HEK293T (cell line): ENCODE results near the gene ANKRD11.

ENCODE experiments used
- BHLHE40 ChIP-seq: fragments of 450-650 bp; IDR thresholded peaks from 2 replicates; pipeline ENCODE4 v1.6.1; 2016; ENCODE audit warnings: mild to moderate bottlenecking, moderate library complexity, borderline replicate concordance
- CTBP1 ChIP-seq: fragments of 450-650 bp; IDR thresholded peaks from 2 replicates; pipeline ENCODE4 v1.6.1; 2016; ENCODE audit warnings: borderline replicate concordance
- FOXM1 ChIP-seq: fragments of 450-650 bp; IDR thresholded peaks from 2 replicates; pipeline ENCODE4 v1.6.1; 2017; ENCODE audit warnings: mild to moderate bottlenecking, borderline replicate concordance
- HDGF ChIP-seq: fragments of 450-650 bp; IDR thresholded peaks from 2 replicates; pipeline ENCODE4 v1.6.1; 2017; ENCODE audit warnings: antibody characterized with exemption, borderline replicate concordance
- LEF1 ChIP-seq: fragments of 450-650 bp; IDR thresholded peaks from 2 replicates; pipeline ENCODE4 v1.6.1; 2017; ENCODE audit warnings: mild to moderate bottlenecking, borderline replicate concordance
- NFRKB ChIP-seq: fragments of 450-650 bp; IDR thresholded peaks from 2 replicates; pipeline ENCODE4 v1.6.1; 2016; ENCODE audit warnings: mild to moderate bottlenecking, moderate library complexity
- SP1 ChIP-seq: fragments of 450-650 bp; IDR thresholded peaks from 2 replicates; pipeline ENCODE4 v1.6.1; 2017
- SUZ12 ChIP-seq: fragments of 450-650 bp; IDR thresholded peaks from 2 replicates; pipeline ENCODE4 v1.6.1; 2016; ENCODE audit warnings: mild to moderate bottlenecking

GRCh38 chr16:89522287-89522686, 31.9 kb upstream of the ANKRD11 start:
- no peak for TF ChIP-seq LEF1
- TF ChIP-seq HDGF, result no peak
- no peak for TF ChIP-seq BHLHE40
- TF ChIP-seq NFRKB, result no peak
- no peak for TF ChIP-seq SUZ12
- no peak for TF ChIP-seq SP1
- TF ChIP-seq CTBP1, result no peak
- TF ChIP-seq FOXM1, result no peak
